WI38 (cell line): Measurements from ENCODE around the gene TAF6.

ENCODE experiments used
- H3K4me3 ChIP-seq: 2 replicates; pipeline ENCODE4 v1.5.1; 2011; ENCODE audit warnings: low read depth, mild to moderate bottlenecking, control low read depth, low read length
- CTCF ChIP-seq: IDR thresholded peaks from 2 replicates; pipeline ENCODE4 v1.5.1; 2012; ENCODE audit warnings: low read depth, mild to moderate bottlenecking, control low read depth, low read length

Gene TAF6

GRCh38 chr7:100155553-100156317 is 36.6 kb upstream of the TAF6 start:
- no peak overlapping the region for H3K4me3 ChIP-seq
- TF ChIP-seq CTCF: no peak

GRCh38 chr7:100154651-100155491 is 35.7 kb upstream of the TAF6 start:
- H3K4me3 ChIP-seq: no peak overlapping the region
- TF ChIP-seq CTCF: no peak

- H3K4me3 ChIP-seq: no peak overlapping the region
- no peak for TF ChIP-seq CTCF
Observed at GRCh38 chr7:100153708-100154535, 34.8 kb upstream of the TAF6 start.

DNA sequence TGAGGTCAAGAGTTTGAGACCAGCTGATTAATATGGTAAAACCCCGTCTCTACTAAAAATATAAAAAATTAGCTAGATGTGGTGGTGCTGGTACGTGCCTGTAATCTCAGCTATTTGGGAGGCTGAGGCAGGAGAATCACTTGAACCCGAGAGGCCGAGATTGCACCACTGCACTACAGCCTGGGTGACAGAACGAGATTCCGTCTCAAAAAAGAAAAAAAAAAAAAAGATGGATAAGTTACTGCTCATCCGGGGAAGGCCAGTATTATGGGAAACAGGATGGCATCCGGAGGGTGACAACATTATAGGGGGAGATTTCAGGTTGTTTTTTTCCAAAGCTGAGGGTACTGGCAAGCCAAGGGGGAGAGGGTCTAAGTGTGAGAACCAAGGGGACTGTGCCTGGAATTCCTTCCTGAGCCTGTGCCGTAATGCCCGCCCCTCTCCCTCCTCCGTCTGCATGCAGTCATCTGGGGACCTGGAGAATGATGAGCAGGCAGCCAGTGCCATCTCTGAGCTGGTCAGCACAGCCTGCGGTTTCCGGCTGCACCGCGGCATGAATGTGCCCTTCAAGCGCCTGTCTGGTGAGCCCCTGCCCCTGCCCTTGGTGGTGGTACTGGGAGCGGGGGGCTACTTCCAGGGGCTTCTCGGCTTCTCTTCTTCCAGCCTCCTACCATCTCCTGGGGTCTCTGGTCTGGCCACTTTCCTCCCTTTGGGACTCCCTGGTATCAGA is 33.9 kb upstream of the TAF6 start:
- TF ChIP-seq CTCF: no peak
- H3K4me3 ChIP-seq: no peak overlapping the region

DNA sequence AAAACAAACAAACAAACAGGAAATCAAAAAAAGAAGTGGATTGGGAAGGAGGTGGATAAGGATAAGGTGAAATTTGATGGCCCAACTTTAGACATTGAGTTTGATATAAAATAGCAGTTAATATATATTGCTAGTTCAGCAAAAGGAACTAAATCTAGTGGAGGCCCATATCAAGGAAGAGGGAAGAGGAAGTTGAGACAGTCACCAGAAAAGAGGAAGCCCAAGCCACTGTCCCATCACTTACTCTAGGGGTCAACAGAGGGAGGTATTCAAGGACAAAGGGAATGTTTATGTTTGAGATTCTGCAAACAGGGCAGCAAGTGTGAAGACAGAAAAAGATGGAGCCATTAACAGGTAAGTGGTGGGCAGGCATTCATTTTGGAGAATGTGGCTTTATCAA is 33.2 kb upstream of the TAF6 start:
- TF ChIP-seq CTCF: no peak
- no peak overlapping the region for H3K4me3 ChIP-seq

- H3K4me3 ChIP-seq: peak within 1 kb of the TSS; percentile 72
- TF ChIP-seq CTCF: no peak
Observed at GRCh38 chr7:100148559-100149328, 29.6 kb upstream of the TAF6 start, which contains the start of gene LAMTOR4. TSS of gene LAMTOR4 (plus strand) at chr7:100148918. CDS start at chr7:100148973, 55 bp downstream.
